Activated CD8-positive, alpha-beta memory T cell treated with anti-CD3 and anti-CD28 coated beads for 1 hour (primary cell): ENCODE results near the gene CTSD.

Source experiments
- DNase-seq, 2 donors: peaks; one replicate each; pipeline ENCODE4 v3.0.0-alpha.2; 2020; ENCODE audit warnings: low read depth in 1 of 2; ENCODE audit errors: extremely low read depth in 1 of 2

Gene CTSD

DNA sequence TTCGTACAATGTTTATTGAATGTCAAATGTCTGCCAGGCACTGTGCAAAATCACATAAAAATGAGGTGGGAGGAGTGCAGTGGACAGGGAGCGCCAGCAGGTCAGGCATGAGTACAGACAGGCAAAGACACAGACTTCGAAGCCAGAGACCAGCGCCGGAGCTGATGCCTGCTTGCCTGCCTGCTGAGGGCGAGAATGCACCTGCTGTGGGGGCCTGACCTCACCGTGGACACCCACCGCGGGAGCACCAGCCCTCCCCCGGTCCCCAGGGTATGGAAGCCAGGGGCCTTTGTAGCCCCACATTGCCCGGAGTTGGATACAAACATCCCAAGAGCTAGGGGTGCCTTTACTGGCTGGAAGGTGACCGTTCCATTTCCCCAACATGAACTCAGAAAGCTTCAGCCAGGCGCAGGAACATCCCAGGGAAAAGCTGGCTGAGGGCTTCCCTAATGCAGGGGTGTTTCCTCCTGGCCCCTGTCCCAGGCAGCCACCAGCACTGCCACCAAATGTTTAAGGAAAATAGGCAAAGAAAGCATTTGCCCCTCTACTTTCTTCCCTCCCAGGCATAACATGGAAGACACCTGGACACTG is 31.2 kb downstream of the CTSD start:
- no peak for DNase-seq

DNA sequence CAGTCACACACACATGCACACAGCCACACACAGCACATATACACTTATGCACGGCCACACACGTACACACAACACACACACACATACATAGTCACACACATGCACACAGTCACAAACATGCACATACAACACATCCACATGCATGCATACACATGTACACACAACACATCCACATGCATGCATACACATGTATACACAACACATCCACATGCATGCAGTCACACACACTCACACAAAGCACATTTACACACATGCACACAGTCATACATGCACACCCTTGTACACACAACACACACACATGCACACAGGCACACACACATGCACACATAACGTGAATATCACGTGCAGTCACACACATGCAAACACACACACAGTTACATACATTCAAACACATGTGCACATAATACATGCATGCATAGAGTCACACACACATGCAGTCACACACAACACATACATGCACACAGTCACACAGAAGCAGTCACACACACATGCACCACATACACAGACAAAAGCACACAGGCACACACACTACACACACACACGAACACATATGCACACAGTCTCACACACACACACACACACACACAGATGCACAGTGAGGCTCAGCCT is 32.2 kb downstream of the CTSD start:
- no peak for DNase-seq

GRCh38 chr11:1730059-1730629 is 33.6 kb downstream of the CTSD start:
- no peak for DNase-seq

- DNase-seq: no peak
Measured at GRCh38 chr11:1729692-1730011, 34.1 kb downstream of the CTSD start.

DNA sequence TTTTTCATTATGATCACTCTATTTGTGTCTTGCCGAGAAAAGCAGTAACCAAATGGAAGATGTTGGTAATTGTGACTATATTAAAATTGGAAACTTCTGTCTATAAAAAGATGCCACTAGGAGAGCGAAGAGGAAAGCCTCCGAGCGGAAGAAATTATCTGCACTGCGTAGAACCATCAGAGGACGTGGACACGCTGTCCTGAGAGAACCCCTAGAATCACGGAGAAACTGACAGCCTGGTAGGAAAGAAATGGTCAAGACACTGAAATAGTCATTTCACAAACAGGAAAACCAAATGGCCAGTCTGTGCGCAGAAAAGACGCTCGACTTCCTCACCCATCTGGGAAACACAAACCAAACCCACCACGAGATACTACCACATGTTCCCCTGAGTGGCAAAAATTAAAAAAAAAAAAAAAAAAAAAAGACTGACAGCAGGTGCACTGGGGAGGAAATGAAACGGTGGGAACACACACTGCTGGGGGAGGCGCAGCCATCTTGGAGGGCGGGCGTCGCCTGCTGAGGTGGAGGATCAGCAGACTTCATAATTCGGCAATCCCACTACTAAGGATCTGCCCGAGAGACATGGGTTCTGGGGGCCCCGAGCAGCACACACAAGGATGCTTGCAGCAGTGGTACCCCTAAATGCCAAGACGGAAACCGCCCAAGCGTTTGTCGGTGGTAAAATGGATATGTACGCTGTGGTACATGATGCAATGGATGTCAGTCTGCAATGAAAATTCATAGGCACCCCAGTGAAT is 34.6 kb downstream of the CTSD start:
- no peak for DNase-seq

GRCh38 chr11:1728301-1728700 is 35.4 kb downstream of the CTSD start:
- no peak for DNase-seq

DNA sequence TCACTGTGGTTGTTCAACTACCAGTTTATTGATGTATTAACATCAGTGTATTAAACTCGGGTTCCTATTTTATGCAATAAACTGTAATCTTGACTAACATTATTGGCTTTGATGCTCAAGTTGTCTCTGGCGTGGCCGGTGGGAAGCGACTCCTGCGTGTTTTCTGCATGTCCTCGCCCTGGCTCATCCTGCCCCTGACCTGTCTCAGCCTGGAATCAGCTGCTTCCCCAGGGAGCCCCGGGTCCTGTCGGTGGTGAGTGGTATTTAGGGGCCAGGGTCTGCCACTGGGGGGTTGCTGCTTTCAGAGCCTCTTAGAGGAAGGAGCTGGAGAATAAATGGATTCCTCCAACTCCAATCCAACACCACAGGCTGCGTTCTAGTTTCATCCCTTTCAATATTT is 35.9 kb downstream of the CTSD start:
- DNase-seq: no peak

DNA sequence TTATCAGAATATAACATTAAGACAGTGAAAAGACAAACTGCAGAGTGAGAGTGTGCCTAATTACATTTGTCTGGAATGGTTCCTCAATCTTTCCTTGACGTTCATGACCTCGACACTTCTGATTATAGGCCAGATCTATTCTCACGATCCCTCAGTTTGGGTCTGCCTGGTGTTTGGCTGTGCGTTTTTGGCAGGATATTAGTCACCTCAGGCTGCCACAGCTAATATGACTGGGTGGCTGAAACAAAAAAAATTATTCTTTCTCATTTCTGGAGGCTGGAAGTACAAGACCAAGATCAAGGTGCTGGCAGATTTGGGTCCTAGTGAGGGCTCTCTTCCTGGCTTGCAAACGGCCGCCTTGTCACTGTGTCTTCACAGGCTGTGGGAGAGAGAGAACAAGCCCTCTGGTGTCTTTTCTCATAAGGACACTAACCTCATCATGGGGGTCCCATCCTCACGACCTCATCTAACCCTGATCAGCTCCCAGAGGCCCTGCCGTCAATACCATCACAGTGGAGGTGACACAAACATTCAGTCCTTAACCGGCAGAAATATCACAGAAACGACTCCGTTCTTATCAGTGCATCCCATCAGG is 36.5 kb downstream of the CTSD start:
- DNase-seq: no peak

- no peak for DNase-seq
Measured at GRCh38 chr11:1719781-1720180, 43.9 kb downstream of the CTSD start.

DNA sequence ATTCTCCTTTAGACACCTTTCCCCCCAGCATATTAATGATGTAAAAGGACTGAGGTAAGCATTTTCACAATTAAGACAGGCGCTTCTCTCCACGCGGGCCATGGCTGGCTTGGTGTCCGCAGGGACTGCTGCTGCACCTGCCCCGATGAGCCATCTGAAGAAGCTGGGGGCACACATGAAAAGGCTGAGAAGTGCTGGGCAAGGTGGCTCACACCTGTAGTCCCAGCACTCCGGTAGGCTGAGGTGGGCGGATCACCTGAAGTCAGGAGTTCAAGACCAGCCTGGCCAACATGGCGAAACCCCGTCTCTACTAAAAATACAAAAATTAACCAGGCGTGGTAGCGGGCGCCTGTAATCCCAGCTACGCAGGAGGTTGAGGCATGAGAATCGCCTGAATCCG is 45.4 kb downstream of the CTSD start:
- DNase-seq: no peak

DNA sequence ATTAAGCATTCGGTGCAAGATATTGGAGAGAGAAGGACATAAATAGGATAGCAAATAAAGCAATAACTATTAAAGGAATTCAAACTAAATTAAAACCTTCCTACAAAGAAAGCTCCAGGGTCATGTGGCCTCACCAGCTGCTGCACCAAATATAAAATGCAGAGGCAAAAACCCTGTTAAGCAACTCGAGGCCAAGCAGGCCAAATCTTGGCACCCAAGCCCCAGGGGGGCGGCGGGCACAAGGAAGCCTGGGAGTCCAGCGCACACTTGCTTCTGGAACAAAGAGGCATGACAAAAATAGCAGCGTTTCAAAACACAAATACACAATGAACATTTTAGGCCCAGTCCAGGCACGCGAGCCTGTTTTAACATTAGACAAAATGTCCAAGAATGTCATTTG is 46.0 kb downstream of the CTSD start:
- no peak for DNase-seq

DNA sequence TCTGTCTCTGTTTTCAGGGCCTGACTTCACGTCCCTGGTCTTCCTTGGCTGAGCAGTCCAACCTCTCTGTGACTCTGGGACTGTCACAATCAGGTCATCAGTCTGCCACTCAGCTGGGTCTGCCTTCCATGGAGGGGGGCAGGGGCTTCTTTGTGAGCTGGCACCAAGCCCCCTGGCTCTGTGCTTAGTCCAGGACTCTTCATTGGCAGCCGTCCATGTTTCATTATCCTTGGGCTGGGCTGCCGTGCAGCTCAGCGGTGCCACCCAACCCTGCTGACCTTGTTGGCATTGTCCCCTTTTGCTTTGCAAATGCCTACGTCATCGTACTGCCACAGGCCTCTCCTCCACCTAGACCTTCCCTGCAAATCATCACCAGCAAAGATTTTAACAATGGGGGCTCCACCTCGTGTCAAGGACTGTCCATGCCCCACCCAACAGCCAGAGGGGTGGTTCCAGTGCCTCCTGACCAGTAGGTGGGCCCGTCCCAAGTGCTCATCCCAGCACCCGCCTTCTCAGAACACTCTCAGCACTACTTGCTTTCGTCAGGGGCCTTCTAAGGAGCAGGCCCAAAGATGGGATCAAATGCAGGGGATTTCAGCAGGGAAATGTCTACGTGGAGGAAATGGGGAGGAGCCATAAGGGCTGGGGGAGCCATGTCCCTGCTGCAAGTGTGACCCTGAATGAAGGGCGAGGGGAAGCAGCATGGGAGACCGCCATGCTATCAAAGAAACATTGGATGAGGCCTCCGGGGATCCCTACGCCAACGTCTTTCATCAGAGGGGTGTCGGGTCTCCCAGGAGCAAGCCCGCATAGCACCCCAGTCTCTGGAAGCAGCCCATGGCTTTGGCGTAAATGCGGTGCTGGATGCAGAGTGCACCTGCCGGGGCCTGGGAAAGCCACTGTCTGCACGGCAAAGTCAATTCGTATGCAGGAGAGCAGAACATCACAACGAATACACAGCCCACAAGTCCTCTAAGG is 48.5 kb downstream of the CTSD start:
- DNase-seq: no peak

- DNase-seq: no peak
Measured at GRCh38 chr11:1708716-1709115, 55.0 kb downstream of the CTSD start.

- no peak for DNase-seq
Measured at GRCh38 chr11:1707751-1708150, 56.0 kb downstream of the CTSD start.

DNA sequence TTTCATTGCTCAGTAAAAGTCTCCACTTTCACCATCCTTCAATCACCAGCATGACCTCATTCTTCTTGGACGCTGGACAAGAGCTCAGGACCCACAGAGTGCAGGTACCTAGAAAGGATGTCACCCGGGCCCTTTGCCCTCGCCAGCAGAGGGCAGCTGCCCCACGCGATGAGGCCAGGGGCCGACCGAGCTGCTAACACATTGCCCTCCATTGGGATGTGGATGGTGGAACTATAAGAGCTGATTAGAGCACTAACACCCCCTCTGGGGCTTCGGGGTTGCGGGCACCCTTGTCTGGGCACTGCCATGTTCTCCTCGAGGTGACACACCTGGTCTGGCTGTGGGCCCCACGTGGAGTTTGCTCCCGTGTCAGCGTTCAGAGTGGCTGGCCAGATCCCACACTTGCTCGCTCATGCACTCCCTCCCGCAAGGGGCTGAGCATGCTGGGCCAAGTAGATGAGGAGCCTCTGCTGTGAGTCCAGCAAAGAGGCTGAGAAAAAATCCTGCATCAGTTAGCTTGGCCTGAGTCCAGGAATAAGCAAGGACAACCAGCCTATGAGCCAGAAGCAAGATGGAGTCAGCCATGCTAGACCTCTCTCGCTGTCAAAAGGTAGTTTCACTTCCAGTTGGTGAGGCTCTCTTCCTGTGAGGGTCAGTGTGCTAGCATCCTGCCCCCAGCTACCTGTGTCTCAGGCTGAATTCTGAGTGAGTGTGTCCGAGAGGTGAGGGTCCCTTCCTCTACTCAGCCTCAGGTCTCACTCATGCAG is 56.9 kb downstream of the CTSD start:
- no peak for DNase-seq

- DNase-seq: no peak
Measured at GRCh38 chr11:1705126-1706052, 58.3 kb downstream of the CTSD start.

DNA sequence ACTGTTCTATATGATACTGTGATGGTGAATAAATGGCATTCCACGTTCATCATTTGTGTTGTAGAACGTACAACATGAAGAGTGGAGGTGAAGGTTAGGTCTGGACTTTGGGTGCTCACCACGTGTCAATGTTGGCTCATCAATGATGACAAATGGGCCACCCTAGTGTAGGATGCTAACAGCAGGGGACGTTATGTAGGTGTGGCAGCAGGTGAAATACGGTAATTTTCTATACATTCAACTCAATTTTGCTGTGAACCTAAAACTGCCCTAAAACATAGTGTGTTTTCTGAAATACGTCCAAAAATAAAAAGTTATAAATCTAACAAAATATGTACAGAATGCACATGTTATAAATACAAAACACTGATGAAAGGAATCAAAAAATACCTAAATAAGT is 60.6 kb downstream of the CTSD start:
- no peak for DNase-seq
